Activated B cell treated with CpG ODN at 0.5 μM for 24 hours (primary cell): ENCODE results near the gene RPN2. TPM values are rescaled to one million over a fixed set of nuclear protein-coding genes. Genes with fewer than 3 reads are reported as not detected.
A peak's percentile ranks its signal among the peaks of the same experiment; 100 is the strongest.

Experiments used
- ATAC-seq: fragments of 200-7000 bp; cut with Tn5 transposase; one replicate; pipeline ENCODE4 v1.10.0; 2021; ENCODE audit warnings: low read depth, mild to moderate bottlenecking, moderate library complexity
- CTCF ChIA-PET: fragments of 350-600 bp; sonication (Branson Sonifier 250); formaldehyde crosslinking; loops from one replicate; lab custom pipeline; 2021; ENCODE audit warnings: antibody characterized with exemption; lab: Charles Lee
- POLR2A ChIA-PET: fragments of 350-600 bp; sonication (Branson Sonifier 250); formaldehyde crosslinking; loops from one replicate; lab custom pipeline; 2021; ENCODE audit warnings: antibody characterized with exemption; lab: Charles Lee
- DNase-seq: peaks from one replicate; pipeline ENCODE4 v3.0.0; 2022
- H3K27ac Mint-ChIP-seq: one replicate; pipeline ENCODE4 v1.8.0; 2020; ENCODE audit warnings: mixed read lengths
- H3K27me3 Mint-ChIP-seq: one replicate; pipeline ENCODE4 v1.8.0; 2021; ENCODE audit warnings: mixed read lengths
- H3K36me3 Mint-ChIP-seq: one replicate; pipeline ENCODE4 v1.8.0; 2021; ENCODE audit warnings: low read depth, mixed read lengths
- H3K4me1 Mint-ChIP-seq: one replicate; pipeline ENCODE4 v1.8.0; 2021; ENCODE audit warnings: mixed read lengths
- H3K4me3 Mint-ChIP-seq: one replicate; pipeline ENCODE4 v1.8.0; 2020; ENCODE audit warnings: mild to moderate bottlenecking, mixed read lengths
- H3K9me3 Mint-ChIP-seq: one replicate; pipeline ENCODE4 v1.8.0; 2020; ENCODE audit warnings: mixed read lengths
- CTCF ChIP-seq: fragments of 200-600 bp; IDR thresholded peaks from one replicate; pipeline ENCODE4 v1.8.0; 2022; ENCODE audit warnings: antibody characterized with exemption, mild to moderate bottlenecking
- intact Hi-C: fragments of 100-400 bp; cut with micrococcal nuclease; formaldehyde crosslinking; loops from one replicate; pipeline ENCODE4 v1.15.1; 2024
- total RNA-seq: library from RNA; stranded (reverse); gene quantifications from 2 replicates; pipeline ENCODE4 v1.2.3, GENCODE V29; 2022

RPN2 gene
- total RNA-seq, 1 donor from 2014 or later: 106 TPM

- ChIA-PET CTCF (interaction anchor here (2.1 to 3.0 kb wide), 2 partner anchors 20 to 95 kb away, joined by 9 to 13 read pairs; no protein-coding TSS in a partner anchor), POLR2A (interaction anchor here (0.6 to 2.8 kb wide), 19 partner anchors 9 to 1336 kb away, joined by 3 to 44 read pairs (median 6); partner anchors contain the start of genes BLCAP, MROH8, RPN2 and RPRD1B)
- Mint-ChIP-seq H3K4me1 (peaks cover 50% of the 10 kb centered on the region), H3K36me3 (peaks cover 34% of the 10 kb centered on the region), H3K9me3 (no peaks in the 10 kb centered on the region), H3K27ac (peak overlapping the region; percentile 96), H3K4me3 (peak overlapping the region; percentile 91), H3K27me3 (no peaks in the 10 kb centered on the region)
- ATAC-seq (no peak), DNase-seq (no peak)
- intact Hi-C loops: no loop called here
- no peak for TF ChIP-seq CTCF
Measured at GRCh38 chr20:37290158-37290810, 111.2 kb downstream of the RPN2 start.

Other genes with a start within 250 kb of the RPN2 start
- 15.1 and 16.4 TPM in 2 replicates for gene SAMHD1, start 227.6 kb upstream of the RPN2 start, total RNA-seq
- 18.6 and 20.4 TPM in 2 replicates for gene RBL1, start 83.3 kb upstream of the RPN2 start, total RNA-seq
- 3.2 and 5.9 TPM in 2 replicates for gene MROH8, start 218 bp downstream of the RPN2 start, total RNA-seq
- not detected in 2 replicates for gene GHRH, start 82.5 kb downstream of the RPN2 start, total RNA-seq
- gene MANBAL, start 110.3 kb downstream of the RPN2 start, total RNA-seq: 20.1 and 21.0 TPM in 2 replicates
- 62.9 and 72.7 TPM in 2 replicates for gene SRC, start 166.8 kb downstream of the RPN2 start, total RNA-seq